GM21576 (cell line): ENCODE data around the gene MXD3.

Experiments used
- ATAC-seq: cut with Tn5 transposase; IDR thresholded peaks from one replicate; pipeline ENCODE4 v1.9.1; 2021; ENCODE audit warnings: mild to moderate bottlenecking, moderate library complexity; ENCODE audit not compliant: unreplicated experiment

MXD3 gene

GRCh38 chr5:177304392-177305119 is 7.1 kb downstream of the MXD3 start:
- ATAC-seq = no peak

- ATAC-seq = no peak
Measured at GRCh38 chr5:177303925-177304391, 7.7 kb downstream of the MXD3 start.

- peak; percentile 66 for ATAC-seq
Measured at GRCh38 chr5:177303121-177303924, 8.4 kb downstream of the MXD3 start, which contains the start of the genes PRELID1 and RAB24. PRELID1 (plus strand) TSS chr5:177303799; CDS start chr5:177303986, 187 bp downstream. RAB24 (minus strand) TSS chr5:177303719; CDS start chr5:177303288, 431 bp downstream.

- ATAC-seq = no peak
Measured at GRCh38 chr5:177302354-177303110, 9.2 kb downstream of the MXD3 start.

- ATAC-seq = no peak
Measured at GRCh38 chr5:177301503-177302165, 10.1 kb downstream of the MXD3 start.

- no peak for ATAC-seq
Measured at GRCh38 chr5:177300951-177301350, 10.7 kb downstream of the MXD3 start.

- ATAC-seq = peak; percentile 36
Measured at GRCh38 chr5:177300236-177300880, 11.3 kb downstream of the MXD3 start.

- ATAC-seq = no peak
Measured at GRCh38 chr5:177299697-177300096, 12.0 kb downstream of the MXD3 start.

- ATAC-seq = no peak
Measured at GRCh38 chr5:177297922-177298321, 13.8 kb downstream of the MXD3 start.

GRCh38 chr5:177296581-177296980 is 15.1 kb downstream of the MXD3 start:
- no peak for ATAC-seq

- no peak for ATAC-seq
Measured at GRCh38 chr5:177295924-177296323, 15.8 kb downstream of the MXD3 start.

GRCh38 chr5:177294632-177295031 is 17.1 kb downstream of the MXD3 start:
- no peak for ATAC-seq

GRCh38 chr5:177293819-177294581 is 17.7 kb downstream of the MXD3 start:
- no peak for ATAC-seq

- ATAC-seq = no peak
Measured at GRCh38 chr5:177291735-177292134, 20.0 kb downstream of the MXD3 start.

GRCh38 chr5:177290816-177291596 is 20.7 kb downstream of the MXD3 start:
- no peak for ATAC-seq

- ATAC-seq = no peak
Measured at GRCh38 chr5:177288191-177288590, 23.5 kb downstream of the MXD3 start.

GRCh38 chr5:177276886-177277285 is 34.8 kb downstream of the MXD3 start:
- ATAC-seq = no peak

GRCh38 chr5:177275883-177276282 is 35.8 kb downstream of the MXD3 start:
- ATAC-seq = no peak

- no peak for ATAC-seq
Measured at GRCh38 chr5:177271113-177271512, 40.6 kb downstream of the MXD3 start.
